ENCODE results near the gene PARP8.

Gene PARP8

DNA sequence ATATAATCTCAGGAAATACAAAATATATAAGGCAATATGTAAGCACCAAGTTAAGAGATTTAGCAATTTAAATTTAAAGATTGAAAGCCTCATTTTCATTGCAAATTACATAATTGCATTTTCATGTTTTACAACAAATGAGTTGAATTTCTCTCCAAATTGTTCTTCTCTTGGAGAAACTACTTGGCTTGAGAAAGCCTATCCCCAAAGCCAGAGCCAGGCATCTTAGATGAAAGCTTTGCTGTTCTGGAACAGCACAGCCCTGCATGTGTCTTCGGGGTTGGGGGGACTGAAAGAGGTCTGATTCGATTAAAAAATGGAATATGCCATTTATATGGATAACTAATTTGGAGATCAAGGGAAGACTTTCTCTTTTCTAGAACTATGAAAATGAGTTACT, 212.0 kb downstream of the PARP8 start:
- Histone ChIP-seq H3K27me3 (replicated peaks) (no peaks in the 10 kb centered on the region), H3K36me3 (replicated peaks) (no peaks in the 10 kb centered on the region), H3K4me3 (ENCODE audit: low read depth, low read length) (no peak overlapping the region), H3K27ac (no peak overlapping the region)
- in situ Hi-C loops (cut with HindIII; ENCODE audit: low pct_ligation_motif_present, low sequenced_read_pairs): no loop called here
- no peak for DNase-seq
- TF ChIP-seq, protein P1, sequence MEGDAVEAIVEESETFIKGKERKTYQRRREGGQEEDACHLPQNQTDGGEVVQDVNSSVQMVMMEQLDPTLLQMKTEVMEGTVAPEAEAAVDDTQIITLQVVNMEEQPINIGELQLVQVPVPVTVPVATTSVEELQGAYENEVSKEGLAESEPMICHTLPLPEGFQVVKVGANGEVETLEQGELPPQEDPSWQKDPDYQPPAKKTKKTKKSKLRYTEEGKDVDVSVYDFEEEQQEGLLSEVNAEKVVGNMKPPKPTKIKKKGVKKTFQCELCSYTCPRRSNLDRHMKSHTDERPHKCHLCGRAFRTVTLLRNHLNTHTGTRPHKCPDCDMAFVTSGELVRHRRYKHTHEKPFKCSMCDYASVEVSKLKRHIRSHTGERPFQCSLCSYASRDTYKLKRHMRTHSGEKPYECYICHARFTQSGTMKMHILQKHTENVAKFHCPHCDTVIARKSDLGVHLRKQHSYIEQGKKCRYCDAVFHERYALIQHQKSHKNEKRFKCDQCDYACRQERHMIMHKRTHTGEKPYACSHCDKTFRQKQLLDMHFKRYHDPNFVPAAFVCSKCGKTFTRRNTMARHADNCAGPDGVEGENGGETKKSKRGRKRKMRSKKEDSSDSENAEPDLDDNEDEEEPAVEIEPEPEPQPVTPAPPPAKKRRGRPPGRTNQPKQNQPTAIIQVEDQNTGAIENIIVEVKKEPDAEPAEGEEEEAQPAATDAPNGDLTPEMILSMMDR (IDR thresholded peaks at IDR 0.05; ENCODE audit: low read depth, low read length, missing control alignments): no peak

- H3K36me3 ChIP-seq (replicated peaks): no peaks in the 10 kb centered on the region
- no peak overlapping the region for H3K27ac ChIP-seq
- in situ Hi-C loops (cut with HindIII; ENCODE audit: low pct_ligation_motif_present, low sequenced_read_pairs): no loop called here
- TF ChIP-seq, protein P1 (IDR thresholded peaks at IDR 0.05; ENCODE audit: low read depth, low read length, missing control alignments): no peak
- no peaks in the 10 kb centered on the region for H3K27me3 ChIP-seq (replicated peaks)
- H3K4me3 ChIP-seq (ENCODE audit: low read depth, low read length): no peak overlapping the region
- DNase-seq: no peak
These were observed 215.0 kb downstream of the PARP8 start for GRCh38 chr5:50881407-50881806.

DNA sequence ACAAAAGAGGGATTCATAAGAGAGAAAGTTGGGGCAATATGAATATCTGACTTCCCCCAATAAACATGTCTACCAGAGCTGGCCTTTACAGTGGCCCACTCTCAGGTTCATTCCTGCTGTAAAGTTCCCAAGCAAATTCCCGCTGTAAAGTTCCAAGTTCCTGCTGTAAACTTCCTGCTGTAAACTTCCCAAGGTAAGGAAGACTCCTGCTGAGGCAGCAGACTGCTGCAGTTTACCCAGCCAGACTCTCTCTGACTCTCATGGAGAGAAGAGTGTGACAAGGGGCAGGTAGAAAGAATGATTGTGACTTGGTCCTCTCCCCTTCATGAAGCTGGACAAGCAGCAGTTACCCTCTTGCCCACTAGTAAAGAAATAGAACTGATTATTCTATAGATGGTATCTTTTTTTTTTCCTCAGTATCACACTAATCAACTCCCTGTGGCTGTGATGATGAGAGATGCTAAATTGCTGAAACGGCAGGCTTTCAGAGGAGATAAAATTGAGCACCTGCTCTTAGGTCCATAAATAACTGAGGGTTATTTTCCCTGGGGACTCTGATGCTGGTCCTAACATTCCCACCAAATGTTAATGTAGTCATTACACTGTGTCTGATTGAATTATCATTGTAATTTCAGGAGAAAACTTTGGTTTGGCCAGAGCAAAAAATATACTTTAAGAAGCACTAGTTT, 220.4 kb downstream of the PARP8 start:
- DNase-seq: no peak

DNA sequence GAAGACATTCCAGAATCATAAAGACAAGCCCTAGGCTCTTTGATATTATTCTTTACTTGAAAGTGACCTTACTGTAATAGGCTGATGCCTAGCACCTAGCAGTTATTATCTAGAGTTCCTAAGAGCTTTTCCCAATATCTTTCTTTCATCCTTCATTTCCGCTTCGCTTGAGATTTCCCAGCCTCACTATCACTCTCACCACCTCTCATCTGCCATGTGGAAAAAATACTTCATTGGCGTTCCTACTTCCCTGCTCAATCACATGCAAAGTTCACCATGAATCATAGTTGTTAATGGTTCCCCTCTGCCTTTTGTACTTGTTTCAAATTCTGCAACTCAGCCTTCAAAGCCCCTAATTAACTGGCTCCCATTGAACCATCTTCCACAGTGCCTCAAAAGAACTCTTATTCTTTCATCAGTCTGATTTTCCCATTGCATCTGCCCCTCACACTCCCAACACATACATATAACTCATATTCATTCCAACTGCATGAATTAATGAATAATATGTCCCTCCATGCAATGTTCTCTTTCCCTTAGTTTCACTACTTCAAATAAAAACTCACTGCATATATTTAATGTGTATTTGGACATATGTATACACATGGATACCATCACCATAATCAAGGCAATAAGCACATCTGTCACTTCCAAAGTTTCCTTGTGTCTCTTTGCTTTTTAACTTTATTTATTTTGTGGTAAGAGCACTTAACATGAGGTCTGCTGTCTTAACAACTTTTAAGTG, 221.6 kb downstream of the PARP8 start:
- in situ Hi-C loops (cut with HindIII; ENCODE audit: low pct_ligation_motif_present, low sequenced_read_pairs): no loop called here
- TF ChIP-seq, protein P1 (IDR thresholded peaks at IDR 0.05; ENCODE audit: low read depth, low read length, missing control alignments): no peak
- Histone ChIP-seq H3K36me3 (replicated peaks) (no peaks in the 10 kb centered on the region), H3K27me3 (replicated peaks) (no peaks in the 10 kb centered on the region), H3K27ac (no peak overlapping the region), H3K4me3 (ENCODE audit: low read depth, low read length) (no peak overlapping the region)
- no peak for DNase-seq

More for the DNA sequence above, 220.4 kb downstream of the PARP8 start:
- no peak overlapping the region for H3K27ac ChIP-seq
- no peaks in the 10 kb centered on the region for H3K36me3 ChIP-seq (replicated peaks)
- TF ChIP-seq, protein P1 (IDR thresholded peaks at IDR 0.05; ENCODE audit: low read depth, low read length, missing control alignments): no peak
- H3K27me3 ChIP-seq (replicated peaks): no peaks in the 10 kb centered on the region
- no peak overlapping the region for H3K4me3 ChIP-seq (ENCODE audit: low read depth, low read length)
- in situ Hi-C loops (cut with HindIII; ENCODE audit: low pct_ligation_motif_present, low sequenced_read_pairs): no loop called here

DNA sequence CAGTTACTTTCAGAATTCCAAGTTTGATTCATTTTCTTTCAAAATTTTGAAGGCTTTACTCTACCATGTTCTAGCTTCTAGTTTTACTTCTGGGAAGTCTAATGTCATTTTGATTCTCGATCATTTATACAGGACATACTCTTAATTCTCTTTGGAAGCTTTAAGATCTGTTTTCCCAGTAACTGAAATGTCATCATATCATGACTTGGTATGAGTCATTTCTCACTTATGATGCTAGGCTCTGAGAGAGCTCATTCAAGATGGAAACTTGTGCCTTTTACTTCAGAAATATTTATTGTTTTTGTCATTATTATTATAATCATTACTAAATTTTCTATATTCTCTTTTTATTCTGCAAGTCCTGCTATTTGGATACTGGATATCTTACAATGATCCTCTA, 222.3 kb downstream of the PARP8 start:
- DNase-seq: no peak
- H3K36me3 ChIP-seq (replicated peaks): no peaks in the 10 kb centered on the region
- H3K4me3 ChIP-seq (ENCODE audit: low read depth, low read length): no peak overlapping the region
- no peaks in the 10 kb centered on the region for H3K27me3 ChIP-seq (replicated peaks)
- H3K27ac ChIP-seq: no peak overlapping the region
- TF ChIP-seq, protein P1 (IDR thresholded peaks at IDR 0.05; ENCODE audit: low read depth, low read length, missing control alignments): no peak
- in situ Hi-C loops (cut with HindIII; ENCODE audit: low pct_ligation_motif_present, low sequenced_read_pairs): no loop called here

Measured in brain microvascular endothelial cell (primary cell).